Progenitor cell of endocrine pancreas (in vitro differentiated cells): Measurements from ENCODE around the gene IGSF22. TPM values are rescaled to one million over a fixed set of nuclear protein-coding genes. Genes with fewer than 3 reads are reported as not detected.

Experiments
- DNase-seq: peaks from one replicate; pipeline ENCODE4 v3.0.0; 2021; ENCODE audit warnings: low spot score; ENCODE audit not compliant: unreplicated experiment
- H3K27ac Mint-ChIP-seq: 2 replicates; pipeline ENCODE4 v1.8.0; 2021; ENCODE audit warnings: mild to moderate bottlenecking, moderate library complexity, mixed read lengths
- H3K27me3 Mint-ChIP-seq: 2 replicates; pipeline ENCODE4 v1.8.0; 2021; ENCODE audit warnings: mixed read lengths
- H3K36me3 Mint-ChIP-seq: 2 replicates; pipeline ENCODE4 v1.8.0; 2022; ENCODE audit warnings: mixed read lengths; ENCODE audit not compliant: insufficient read depth
- H3K4me1 Mint-ChIP-seq: 2 replicates; pipeline ENCODE4 v1.8.0; 2021; ENCODE audit warnings: low read depth, mixed read lengths
- H3K4me3 Mint-ChIP-seq: 2 replicates; pipeline ENCODE4 v1.8.0; 2021; ENCODE audit warnings: low read depth, mild to moderate bottlenecking, moderate library complexity, mixed read lengths
- H3K9me3 Mint-ChIP-seq: 2 replicates; pipeline ENCODE4 v1.8.0; 2021; ENCODE audit warnings: low read depth, mixed read lengths
- total RNA-seq: library from RNA; stranded (reverse); gene quantifications from 2 replicates; pipeline ENCODE4 v1.2.1, GENCODE V29; 2021
- TF ChIP-seq, protein P1 (sequence below): fragments of 200-600 bp; sonication (generic); IDR thresholded peaks from one replicate; pipeline ENCODE4 v1.5.0; 2021; ENCODE audit warnings: antibody characterized with exemption, mild to moderate bottlenecking; ENCODE audit not compliant: unreplicated experiment

IGSF22 gene
- total RNA-seq, 1 donor from 2014 or later, result 1.3 TPM

DNA sequence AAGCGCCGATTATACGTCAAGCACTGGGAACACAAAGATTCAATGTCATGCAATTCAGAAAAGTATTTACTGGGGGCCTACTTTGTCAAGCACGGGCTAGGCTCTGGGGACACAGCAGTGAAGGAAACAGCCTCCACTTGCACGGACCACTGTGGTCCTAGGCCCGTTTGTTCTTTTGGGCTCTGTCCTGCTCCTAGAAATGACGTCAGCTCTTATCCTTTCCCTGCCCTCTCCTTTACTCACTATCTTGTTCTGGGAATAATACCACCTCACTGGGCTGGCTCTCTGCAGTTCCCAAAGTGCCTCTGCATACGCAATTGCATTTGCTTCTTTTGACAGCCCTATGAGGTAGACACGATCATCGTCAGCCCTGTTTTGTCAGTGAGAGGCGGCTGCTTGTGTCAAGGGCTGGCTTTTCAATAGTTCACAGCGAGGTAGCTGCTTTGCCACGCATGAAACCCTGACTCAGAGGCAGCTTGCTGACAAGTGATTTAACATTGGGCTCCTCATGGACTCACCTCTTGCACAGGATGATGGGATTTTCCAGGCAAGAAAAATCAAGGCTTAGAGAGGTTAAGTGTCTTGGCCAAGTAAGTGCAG, 22.9 kb upstream of the IGSF22 start:
- H3K4me3 Mint-ChIP-seq, result no peak overlapping the region
- no peaks in the 10 kb centered on the region for H3K36me3 Mint-ChIP-seq
- H3K27ac Mint-ChIP-seq, result no peak overlapping the region
- H3K9me3 Mint-ChIP-seq, result no peaks in the 10 kb centered on the region
- no peaks in the 10 kb centered on the region for H3K27me3 Mint-ChIP-seq
- TF ChIP-seq, protein P1, sequence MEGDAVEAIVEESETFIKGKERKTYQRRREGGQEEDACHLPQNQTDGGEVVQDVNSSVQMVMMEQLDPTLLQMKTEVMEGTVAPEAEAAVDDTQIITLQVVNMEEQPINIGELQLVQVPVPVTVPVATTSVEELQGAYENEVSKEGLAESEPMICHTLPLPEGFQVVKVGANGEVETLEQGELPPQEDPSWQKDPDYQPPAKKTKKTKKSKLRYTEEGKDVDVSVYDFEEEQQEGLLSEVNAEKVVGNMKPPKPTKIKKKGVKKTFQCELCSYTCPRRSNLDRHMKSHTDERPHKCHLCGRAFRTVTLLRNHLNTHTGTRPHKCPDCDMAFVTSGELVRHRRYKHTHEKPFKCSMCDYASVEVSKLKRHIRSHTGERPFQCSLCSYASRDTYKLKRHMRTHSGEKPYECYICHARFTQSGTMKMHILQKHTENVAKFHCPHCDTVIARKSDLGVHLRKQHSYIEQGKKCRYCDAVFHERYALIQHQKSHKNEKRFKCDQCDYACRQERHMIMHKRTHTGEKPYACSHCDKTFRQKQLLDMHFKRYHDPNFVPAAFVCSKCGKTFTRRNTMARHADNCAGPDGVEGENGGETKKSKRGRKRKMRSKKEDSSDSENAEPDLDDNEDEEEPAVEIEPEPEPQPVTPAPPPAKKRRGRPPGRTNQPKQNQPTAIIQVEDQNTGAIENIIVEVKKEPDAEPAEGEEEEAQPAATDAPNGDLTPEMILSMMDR, result no peak
- no peak for DNase-seq
- H3K4me1 Mint-ChIP-seq, result peaks cover 2% of the 10 kb centered on the region

DNA sequence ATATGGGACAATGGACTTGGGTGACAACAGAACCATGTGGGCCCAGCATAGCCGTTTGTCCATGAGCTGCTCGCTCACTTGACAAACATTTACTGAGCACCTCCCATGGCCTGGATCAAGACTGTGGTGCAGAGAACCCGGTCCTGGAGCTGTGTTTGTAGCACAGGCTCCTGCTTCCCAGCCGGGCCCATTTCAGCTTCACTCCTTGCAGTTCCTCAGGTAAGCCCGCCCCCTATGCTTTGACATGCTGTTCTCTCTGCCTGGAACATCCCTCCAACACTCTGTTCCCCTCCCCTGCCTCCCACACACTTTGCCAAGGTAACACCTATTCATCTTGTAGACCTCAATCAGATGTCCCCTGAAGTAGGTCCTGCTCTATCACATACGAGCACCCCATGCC, 19.3 kb upstream of the IGSF22 start:
- peaks cover 2% of the 10 kb centered on the region for H3K4me1 Mint-ChIP-seq
- no peak for DNase-seq
- H3K4me3 Mint-ChIP-seq, result no peak overlapping the region
- H3K27me3 Mint-ChIP-seq, result no peaks in the 10 kb centered on the region
- no peak overlapping the region for H3K27ac Mint-ChIP-seq
- no peaks in the 10 kb centered on the region for H3K36me3 Mint-ChIP-seq
- no peaks in the 10 kb centered on the region for H3K9me3 Mint-ChIP-seq
- TF ChIP-seq, protein P1, result no peak

DNA sequence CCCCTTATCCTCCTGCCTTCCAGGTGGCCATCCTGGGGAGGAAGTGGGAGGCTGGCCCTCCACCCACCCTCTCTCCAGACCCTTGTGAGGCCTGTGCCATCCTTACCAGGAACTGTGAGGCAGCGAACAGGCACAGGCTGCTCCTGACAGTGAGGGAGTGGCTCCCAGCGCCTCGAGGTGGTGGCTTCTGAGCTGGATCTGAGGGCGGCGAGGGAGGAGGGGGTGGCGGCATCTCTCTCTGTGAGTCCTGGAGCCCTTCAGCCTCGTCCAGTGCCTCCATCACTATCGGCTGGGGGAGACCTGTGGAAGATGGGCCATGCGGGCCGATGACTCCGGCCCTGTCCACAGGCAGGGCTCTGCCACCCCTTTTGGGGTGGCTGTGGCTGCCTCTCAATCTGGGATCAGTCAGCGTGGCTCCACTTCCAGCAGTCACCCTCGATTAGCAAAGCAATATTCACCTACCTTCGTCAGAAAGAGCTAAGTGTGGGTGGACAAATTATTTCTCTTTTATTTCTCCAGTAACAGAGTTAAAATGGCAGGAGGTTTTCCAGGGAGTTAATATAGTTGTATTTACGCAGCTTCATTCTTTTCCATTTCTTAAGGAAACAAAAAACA, 18.0 kb upstream of the IGSF22 start:
- Mint-ChIP-seq H3K4me3 (no peak overlapping the region), H3K27me3 (no peaks in the 10 kb centered on the region), H3K4me1 (peaks cover 2% of the 10 kb centered on the region), H3K36me3 (no peaks in the 10 kb centered on the region), H3K9me3 (no peaks in the 10 kb centered on the region), H3K27ac (no peak overlapping the region)
- DNase-seq, result no peak
- TF ChIP-seq, protein P1, result no peak

DNA sequence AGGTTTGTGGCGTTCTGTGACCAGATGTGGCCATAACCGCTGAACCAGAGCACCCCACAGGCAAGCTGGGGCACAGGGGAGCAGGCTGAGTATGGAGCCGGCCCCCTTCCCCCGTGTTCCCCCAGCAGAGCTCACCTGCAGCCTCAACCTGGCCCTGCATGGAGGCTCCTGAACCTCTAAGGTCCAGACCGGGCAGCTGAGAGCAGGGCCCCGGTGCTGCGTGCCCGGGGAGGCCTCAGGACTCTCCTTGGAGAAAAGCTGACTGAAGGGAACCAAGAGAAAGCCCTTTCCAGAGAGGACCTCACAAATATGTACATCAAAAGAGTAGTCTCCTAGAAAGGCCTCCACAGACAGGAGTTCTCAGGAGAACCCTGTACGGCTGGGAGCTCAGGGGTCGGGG, 17.4 kb upstream of the IGSF22 start:
- Mint-ChIP-seq H3K27me3 (no peaks in the 10 kb centered on the region), H3K36me3 (no peaks in the 10 kb centered on the region), H3K27ac (no peak overlapping the region), H3K4me1 (peaks cover 2% of the 10 kb centered on the region), H3K4me3 (no peak overlapping the region), H3K9me3 (no peaks in the 10 kb centered on the region)
- TF ChIP-seq, protein P1, result no peak
- no peak for DNase-seq

DNA sequence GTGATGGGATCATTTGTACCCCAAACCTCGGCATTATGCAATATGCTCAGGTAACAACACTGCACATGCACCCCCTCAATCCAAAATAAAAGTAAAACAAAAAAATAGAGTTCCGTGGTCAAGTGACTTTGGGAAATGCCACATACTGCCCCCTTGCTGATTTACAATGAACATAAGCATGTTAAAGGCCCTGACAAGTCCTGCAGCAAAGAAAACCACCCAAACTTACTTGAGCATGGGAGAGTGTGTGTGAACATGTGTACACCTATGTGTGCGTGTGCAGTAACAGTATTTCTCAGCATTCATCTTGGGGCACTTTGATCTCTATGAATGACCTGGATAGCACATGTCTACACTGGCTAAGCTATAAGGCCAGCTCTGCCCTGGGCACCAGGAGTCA, 15.8 kb upstream of the IGSF22 start:
- DNase-seq, result no peak
- TF ChIP-seq, protein P1, result no peak
- no peaks in the 10 kb centered on the region for H3K9me3 Mint-ChIP-seq
- H3K27ac Mint-ChIP-seq, result no peak overlapping the region
- peaks cover 2% of the 10 kb centered on the region for H3K4me1 Mint-ChIP-seq
- H3K36me3 Mint-ChIP-seq, result no peaks in the 10 kb centered on the region
- H3K4me3 Mint-ChIP-seq, result no peak overlapping the region
- H3K27me3 Mint-ChIP-seq, result no peaks in the 10 kb centered on the region
